WERI-Rb-1 (cell line): ENCODE measurements around the gene SPATA6.

Experiments used
- DNase-seq: peaks from one replicate; pipeline ENCODE4 v3.0.0-alpha.2; 2020
- H3K27ac ChIP-seq: fragments of 250-450 bp; sonication (Bioruptor Pico); 2 replicates; pipeline ENCODE4 v1.5.1; 2020; ENCODE audit warnings: mild to moderate bottlenecking, moderate library complexity
- H3K27me3 ChIP-seq: fragments of 250-450 bp; sonication (Bioruptor Pico); 2 replicates; pipeline ENCODE4 v1.5.1; 2021; ENCODE audit warnings: mild to moderate bottlenecking, low read depth, moderate library complexity; ENCODE audit not compliant: insufficient read depth, severe bottlenecking
- H3K36me3 ChIP-seq: fragments of 250-450 bp; sonication (Bioruptor Pico); 2 replicates; pipeline ENCODE4 v1.5.1; 2020; ENCODE audit warnings: mild to moderate bottlenecking, moderate library complexity
- H3K4me3 ChIP-seq: 2 replicates; pipeline ENCODE4 v1.5.1; 2011; ENCODE audit warnings: low read depth, mild to moderate bottlenecking, control low read depth, low read length
- H3K9me3 ChIP-seq: fragments of 250-450 bp; sonication (Bioruptor Pico); 2 replicates; pipeline ENCODE4 v1.5.1; 2021; ENCODE audit warnings: mild to moderate bottlenecking, moderate library complexity; ENCODE audit not compliant: severe bottlenecking
- TF ChIP-seq, protein P1 (sequence below): IDR thresholded peaks from 2 replicates; pipeline ENCODE4 v1.5.1; 2011; ENCODE audit warnings: low read depth, mild to moderate bottlenecking, control low read depth, inconsistent platforms, low read length

SPATA6 gene

DNA sequence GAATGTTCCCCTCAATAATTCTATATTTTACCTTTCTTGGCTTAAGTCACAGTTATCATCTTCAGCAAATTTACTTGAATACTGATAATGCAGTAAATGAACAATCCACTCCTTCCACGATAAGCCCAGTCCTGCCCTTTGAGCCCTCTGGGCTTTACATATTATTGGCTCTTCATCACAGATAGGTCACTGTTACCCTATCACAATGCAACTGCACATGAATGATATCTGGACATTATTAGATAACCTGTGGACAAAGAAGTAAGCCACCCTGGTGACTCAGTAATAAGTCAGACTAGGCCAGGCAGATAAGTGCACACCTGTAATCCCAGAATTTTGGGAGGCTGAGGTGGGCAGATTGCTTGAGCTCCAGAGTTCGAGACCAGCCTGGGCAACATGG, 69.4 kb downstream of the SPATA6 start:
- H3K36me3 ChIP-seq, result no peaks in the 10 kb centered on the region

DNA sequence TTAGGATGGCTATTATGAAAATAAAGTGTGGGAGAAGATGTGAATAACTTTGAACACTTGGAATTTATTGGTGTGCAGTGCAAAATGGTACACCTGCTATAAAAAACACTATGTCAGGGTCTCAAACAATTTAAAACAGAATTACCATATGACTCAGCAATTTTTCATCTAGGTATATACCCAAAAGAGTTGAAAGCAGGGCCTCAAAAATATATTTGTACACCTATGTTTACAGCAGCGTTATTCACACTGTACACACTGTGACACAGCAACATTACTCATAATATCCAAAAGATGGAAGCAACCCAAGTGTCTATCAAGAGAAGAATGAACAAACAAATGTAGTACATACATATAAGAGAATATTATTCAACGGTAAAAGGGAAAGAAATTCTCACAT, 75.8 kb downstream of the SPATA6 start:
- TF ChIP-seq, protein P1, sequence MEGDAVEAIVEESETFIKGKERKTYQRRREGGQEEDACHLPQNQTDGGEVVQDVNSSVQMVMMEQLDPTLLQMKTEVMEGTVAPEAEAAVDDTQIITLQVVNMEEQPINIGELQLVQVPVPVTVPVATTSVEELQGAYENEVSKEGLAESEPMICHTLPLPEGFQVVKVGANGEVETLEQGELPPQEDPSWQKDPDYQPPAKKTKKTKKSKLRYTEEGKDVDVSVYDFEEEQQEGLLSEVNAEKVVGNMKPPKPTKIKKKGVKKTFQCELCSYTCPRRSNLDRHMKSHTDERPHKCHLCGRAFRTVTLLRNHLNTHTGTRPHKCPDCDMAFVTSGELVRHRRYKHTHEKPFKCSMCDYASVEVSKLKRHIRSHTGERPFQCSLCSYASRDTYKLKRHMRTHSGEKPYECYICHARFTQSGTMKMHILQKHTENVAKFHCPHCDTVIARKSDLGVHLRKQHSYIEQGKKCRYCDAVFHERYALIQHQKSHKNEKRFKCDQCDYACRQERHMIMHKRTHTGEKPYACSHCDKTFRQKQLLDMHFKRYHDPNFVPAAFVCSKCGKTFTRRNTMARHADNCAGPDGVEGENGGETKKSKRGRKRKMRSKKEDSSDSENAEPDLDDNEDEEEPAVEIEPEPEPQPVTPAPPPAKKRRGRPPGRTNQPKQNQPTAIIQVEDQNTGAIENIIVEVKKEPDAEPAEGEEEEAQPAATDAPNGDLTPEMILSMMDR, result no peak
- Histone ChIP-seq H3K36me3 (no peaks in the 10 kb centered on the region), H3K4me3 (no peak overlapping the region), H3K27ac (no peak overlapping the region), H3K9me3 (no peaks in the 10 kb centered on the region), H3K27me3 (no peaks in the 10 kb centered on the region)
- no peak for DNase-seq

More for the DNA sequence above, 69.4 kb downstream of the SPATA6 start:
- no peak for DNase-seq
- no peaks in the 10 kb centered on the region for H3K9me3 ChIP-seq
- no peaks in the 10 kb centered on the region for H3K27me3 ChIP-seq
- TF ChIP-seq, protein P1, result no peak
- no peak overlapping the region for H3K27ac ChIP-seq
- H3K4me3 ChIP-seq, result no peak overlapping the region

DNA sequence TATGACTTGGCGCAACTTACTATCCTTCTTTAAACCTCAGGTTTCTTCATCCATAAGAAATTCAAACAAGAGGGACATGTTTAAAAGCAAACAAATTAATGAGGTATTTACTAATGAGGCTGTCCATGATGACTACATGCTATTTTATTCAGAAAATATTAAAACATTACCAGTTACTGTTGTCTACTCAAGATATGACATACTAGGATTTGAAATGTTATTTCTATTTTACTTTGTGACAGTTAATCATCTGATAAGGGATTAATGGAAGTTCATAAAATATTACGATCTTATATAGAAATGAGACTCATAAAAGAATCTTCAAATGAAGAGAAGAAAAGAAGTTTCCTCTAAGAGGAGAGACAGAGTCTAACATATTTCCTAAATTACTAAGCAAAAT, 80.1 kb downstream of the SPATA6 start:
- Histone ChIP-seq H3K36me3 (no peaks in the 10 kb centered on the region), H3K4me3 (no peak overlapping the region), H3K27me3 (no peaks in the 10 kb centered on the region), H3K9me3 (no peaks in the 10 kb centered on the region), H3K27ac (no peak overlapping the region)
- DNase-seq, result no peak
- TF ChIP-seq, protein P1, result no peak

DNA sequence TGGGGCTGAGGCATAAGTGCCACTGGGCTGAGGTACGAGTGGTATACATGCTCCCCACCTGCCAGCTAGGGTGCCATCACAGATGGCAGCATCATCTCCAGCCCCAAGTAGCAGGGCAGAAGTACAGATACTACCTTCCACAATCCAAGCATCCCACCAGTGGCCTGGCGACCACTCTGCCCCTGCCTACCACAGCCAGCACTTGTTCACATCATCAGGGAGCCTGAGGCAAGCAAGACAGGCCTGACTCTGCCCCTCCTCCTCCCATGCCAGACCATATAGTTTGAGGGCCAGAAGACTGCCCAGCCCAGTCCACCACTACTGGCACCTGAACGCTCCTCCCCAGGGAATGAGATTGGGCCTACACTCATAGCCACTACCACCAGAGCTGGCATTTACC, 84.6 kb downstream of the SPATA6 start:
- Histone ChIP-seq H3K27me3 (no peaks in the 10 kb centered on the region), H3K4me3 (no peak overlapping the region), H3K36me3 (no peaks in the 10 kb centered on the region), H3K9me3 (no peaks in the 10 kb centered on the region), H3K27ac (no peak overlapping the region)
- TF ChIP-seq, protein P1, result no peak
- no peak for DNase-seq

DNA sequence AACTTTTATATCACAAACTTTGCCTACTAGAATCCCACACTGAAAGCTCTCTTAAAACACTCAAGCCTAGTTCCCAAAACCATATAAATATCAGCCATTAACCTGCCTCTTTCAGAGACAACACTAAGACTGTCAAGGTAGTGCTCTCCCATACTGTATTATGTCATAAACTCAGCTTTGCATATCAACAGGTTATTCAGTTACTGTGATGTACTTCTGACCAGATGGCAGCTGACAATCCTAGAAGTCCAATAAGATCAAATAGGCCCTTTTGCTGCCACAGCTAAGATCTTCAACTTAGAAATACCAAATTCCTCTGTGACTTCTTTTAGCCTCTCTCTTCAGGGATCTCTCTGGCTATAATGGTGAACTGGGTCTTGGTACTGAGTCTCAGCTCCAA, 97.2 kb downstream of the SPATA6 start:
- H3K27ac ChIP-seq, result no peak overlapping the region
- H3K27me3 ChIP-seq, result no peaks in the 10 kb centered on the region
- H3K36me3 ChIP-seq, result no peaks in the 10 kb centered on the region; the same call in 1 of the 2 replicates
- no peak for DNase-seq
- H3K9me3 ChIP-seq, result peaks cover 6% of the 10 kb centered on the region
- H3K4me3 ChIP-seq, result no peak overlapping the region
- TF ChIP-seq, protein P1, result no peak

DNA sequence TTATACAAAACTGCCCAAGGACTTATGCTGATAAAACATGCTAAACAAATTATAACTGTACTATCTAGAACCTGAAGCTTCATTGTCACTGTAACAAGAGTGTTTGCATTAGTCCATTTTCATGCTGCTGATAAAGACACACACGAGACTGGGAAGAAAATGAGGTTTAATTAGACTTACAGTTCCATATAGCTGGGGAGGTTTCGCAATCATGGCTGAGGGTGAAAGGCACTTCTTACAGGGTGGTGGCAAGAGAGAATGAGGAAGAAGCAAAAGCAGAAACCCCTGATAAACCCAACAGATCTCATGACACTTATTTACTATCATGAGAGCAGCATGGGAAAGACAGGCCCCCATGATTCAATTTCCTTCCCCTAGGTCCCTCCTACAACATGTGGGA, 100.4 kb downstream of the SPATA6 start:
- Histone ChIP-seq H3K27ac (no peak overlapping the region), H3K27me3 (no peaks in the 10 kb centered on the region), H3K36me3 (no peaks in the 10 kb centered on the region), H3K4me3 (no peak overlapping the region), H3K9me3 (peaks cover 14% of the 10 kb centered on the region)
- TF ChIP-seq, protein P1, result no peak
- DNase-seq, result no peak
